Measurements from ENCODE around the gene SRRM3.
"Not testable (repeated sequence)": the region's sequence is repeated elsewhere in the genome, so short reads cannot be mapped to it uniquely, and the experiment has no call there.

- not testable (repeated sequence) for TF ChIP-seq CTCF (conservative IDR thresholded peaks at IDR 0.05; ENCODE audit: low read length); EZH2phosphoT487 (IDR thresholded peaks at IDR 0.05; ENCODE audit: borderline replicate concordance, low read depth, low read length)
Measured at GRCh38 chr7:76271384-76271783, 69.7 kb downstream of the SRRM3 start.
